ENCODE data around the gene GTF3C2. TPM values are rescaled to one million over a fixed set of nuclear protein-coding genes. Genes with fewer than 3 reads are reported as not detected.

GTF3C2 gene
- total and polyA plus RNA-seq, 9 of the 15 experiments (the other 6 are each of a cell fraction or from before 2014, with no cell fraction given): 35.5 to 96.8 (median 53.0) TPM

GRCh38 chr2:27370026-27370815 is 13.7 kb upstream of the GTF3C2 start, which contains the start of the genes EIF2B4 and SNX17 (continued):
- TF ChIP-seq ZBTB26 (CRISPR knock-in tag; IDR thresholded peaks at IDR 0.05) (no peak), STAT5A (IDR thresholded peaks at IDR 0.05; ENCODE audit: borderline replicate concordance, low read length) (no peak), XRCC5 (IDR thresholded peaks at IDR 0.05; ENCODE audit: low read depth, low read length) (peak; percentile 97), DEAF1 (CRISPR knock-in tag; IDR thresholded peaks at IDR 0.05) (peak; percentile 41; the same call in 1 of the 2 replicates), POLR2AphosphoS2 (IDR thresholded peaks at IDR 0.05; ENCODE audit: low read length) (no peak), GMEB1 (CRISPR knock-in tag; IDR thresholded peaks at IDR 0.05) (peak; percentile 95), DDX20 (tag; IDR thresholded peaks at IDR 0.05; ENCODE audit: low read depth) (no peak), FOXP1 (CRISPR knock-in tag; IDR thresholded peaks at IDR 0.05) (peak; percentile 94; the same call in 1 of the 2 replicates), SAFB2 (IDR thresholded peaks at IDR 0.05; ENCODE audit: borderline replicate concordance, low read depth, low read length, severe bottlenecking) (no peak), IRF9 (tag; IDR thresholded peaks at IDR 0.05) (peak; percentile 37; the same call in 1 of the 2 replicates), ZNF449 (CRISPR knock-in tag; IDR thresholded peaks at IDR 0.05) (no peak), MAFK (IDR thresholded peaks at IDR 0.05; ENCODE audit: low read length) (peak; percentile 51), TCF7L2 (IDR thresholded peaks at IDR 0.05; ENCODE audit: low read depth, low read length) (peak; percentile 51; the same call in 1 of the 2 replicates), TFAM (CRISPR knock-in tag; conservative IDR thresholded peaks at IDR 0.05) (no peak), ZFP30 (CRISPR knock-in tag; IDR thresholded peaks at IDR 0.05; ENCODE audit: borderline replicate concordance) (no peak), SMARCC2 (IDR thresholded peaks at IDR 0.05; ENCODE audit: low read depth) (no peak), ZKSCAN3 (CRISPR knock-in tag; IDR thresholded peaks at IDR 0.05) (no peak), BRCA1 (IDR thresholded peaks at IDR 0.05) (no peak), BRCA1 (CRISPR knock-in tag; IDR thresholded peaks at IDR 0.05) (no peak), ZFP36 (IDR thresholded peaks at IDR 0.05; ENCODE audit: low read depth, low read length, partially characterized antibody) (peak; percentile 36), MCM5 (IDR thresholded peaks at IDR 0.05; ENCODE audit: low read depth) (no peak)
